HG03439 (cell line): Measurements from ENCODE around the gene C1orf210.

Experiments
- ATAC-seq: cut with Tn5 transposase; IDR thresholded peaks from one replicate; pipeline ENCODE4 v1.9.1; 2021; ENCODE audit warnings: mild to moderate bottlenecking, moderate library complexity; ENCODE audit not compliant: unreplicated experiment

C1orf210 gene

GRCh38 chr1:43296207-43296606 lies 10.8 kb upstream of the C1orf210 start:
- no peak for ATAC-seq

GRCh38 chr1:43294761-43295160 lies 9.4 kb upstream of the C1orf210 start:
- ATAC-seq: no peak

GRCh38 chr1:43293896-43294760 lies 8.7 kb upstream of the C1orf210 start:
- no peak for ATAC-seq

GRCh38 chr1:43293176-43293575 lies 7.8 kb upstream of the C1orf210 start:
- ATAC-seq: no peak

GRCh38 chr1:43292679-43293078 lies 7.3 kb upstream of the C1orf210 start:
- ATAC-seq: no peak

- ATAC-seq: no peak
Observed at GRCh38 chr1:43292216-43292615, 6.8 kb upstream of the C1orf210 start.

- no peak for ATAC-seq
Observed at GRCh38 chr1:43288785-43289706, 3.7 kb upstream of the C1orf210 start.

- ATAC-seq: no peak
Observed at GRCh38 chr1:43288058-43288784, 2.8 kb upstream of the C1orf210 start.

GRCh38 chr1:43286533-43286932 lies 1.2 kb upstream of the C1orf210 start:
- ATAC-seq: no peak

GRCh38 chr1:43286115-43286514 lies 734 bp upstream of the C1orf210 start:
- ATAC-seq: no peak

- no peak for ATAC-seq
Observed at GRCh38 chr1:43284546-43285110, 753 bp downstream of the C1orf210 start.

- no peak for ATAC-seq
Observed at GRCh38 chr1:43284065-43284464, 1.3 kb downstream of the C1orf210 start.

GRCh38 chr1:43282220-43283195 lies 2.9 kb downstream of the C1orf210 start:
- no peak for ATAC-seq

- ATAC-seq: no peak
Observed at GRCh38 chr1:43280692-43281091, 4.7 kb downstream of the C1orf210 start.

- ATAC-seq: no peak
Observed at GRCh38 chr1:43279666-43280065, 5.7 kb downstream of the C1orf210 start.

- no peak for ATAC-seq
Observed at GRCh38 chr1:43279161-43279560, 6.2 kb downstream of the C1orf210 start.

GRCh38 chr1:43277116-43277876 lies 8.1 kb downstream of the C1orf210 start:
- ATAC-seq: no peak

GRCh38 chr1:43276673-43277072 lies 8.7 kb downstream of the C1orf210 start:
- ATAC-seq: no peak
